PFSK-1 (cell line): ENCODE measurements around the gene IL13.

Source experiments
- FOXP2 ChIP-seq: optimal IDR thresholded peaks from 2 replicates; pipeline ENCODE3; 2011; ENCODE audit warnings: borderline replicate concordance, control low read depth, inconsistent platforms; ENCODE audit not compliant: insufficient read depth; ENCODE audit errors: extremely low read length, extremely low read depth
- POLR2AphosphoS5 ChIP-seq: IDR thresholded peaks from 2 replicates; pipeline ENCODE4 v1.6.1; 2012; ENCODE audit warnings: low read depth, mild to moderate bottlenecking, control low read depth, low read length, moderate library complexity
- SIN3A ChIP-seq: IDR thresholded peaks from 2 replicates; pipeline ENCODE4 v1.6.1; 2012; ENCODE audit warnings: mild to moderate bottlenecking, low read length, moderate library complexity, borderline replicate concordance; ENCODE audit not compliant: insufficient read depth
- TAF1 ChIP-seq: IDR thresholded peaks from 2 replicates; pipeline ENCODE4 v1.6.1; 2012; ENCODE audit warnings: low read length, control low read depth, borderline replicate concordance; ENCODE audit not compliant: insufficient read depth
- TF ChIP-seq, protein P1 (sequence below), 2 experiments: IDR thresholded peaks; 2 replicates each; pipeline versions ENCODE4 v1.6.1 to v1.8.0; 2011 to 2012; ENCODE audit warnings: low read depth in 2 of 2, low read length in 2 of 2, control low read depth in 1 of 2, inconsistent platforms in 1 of 2, mild to moderate bottlenecking in 1 of 2, moderate library complexity in 1 of 2; ENCODE audit not compliant: insufficient read depth in 1 of 2

IL13 gene

DNA sequence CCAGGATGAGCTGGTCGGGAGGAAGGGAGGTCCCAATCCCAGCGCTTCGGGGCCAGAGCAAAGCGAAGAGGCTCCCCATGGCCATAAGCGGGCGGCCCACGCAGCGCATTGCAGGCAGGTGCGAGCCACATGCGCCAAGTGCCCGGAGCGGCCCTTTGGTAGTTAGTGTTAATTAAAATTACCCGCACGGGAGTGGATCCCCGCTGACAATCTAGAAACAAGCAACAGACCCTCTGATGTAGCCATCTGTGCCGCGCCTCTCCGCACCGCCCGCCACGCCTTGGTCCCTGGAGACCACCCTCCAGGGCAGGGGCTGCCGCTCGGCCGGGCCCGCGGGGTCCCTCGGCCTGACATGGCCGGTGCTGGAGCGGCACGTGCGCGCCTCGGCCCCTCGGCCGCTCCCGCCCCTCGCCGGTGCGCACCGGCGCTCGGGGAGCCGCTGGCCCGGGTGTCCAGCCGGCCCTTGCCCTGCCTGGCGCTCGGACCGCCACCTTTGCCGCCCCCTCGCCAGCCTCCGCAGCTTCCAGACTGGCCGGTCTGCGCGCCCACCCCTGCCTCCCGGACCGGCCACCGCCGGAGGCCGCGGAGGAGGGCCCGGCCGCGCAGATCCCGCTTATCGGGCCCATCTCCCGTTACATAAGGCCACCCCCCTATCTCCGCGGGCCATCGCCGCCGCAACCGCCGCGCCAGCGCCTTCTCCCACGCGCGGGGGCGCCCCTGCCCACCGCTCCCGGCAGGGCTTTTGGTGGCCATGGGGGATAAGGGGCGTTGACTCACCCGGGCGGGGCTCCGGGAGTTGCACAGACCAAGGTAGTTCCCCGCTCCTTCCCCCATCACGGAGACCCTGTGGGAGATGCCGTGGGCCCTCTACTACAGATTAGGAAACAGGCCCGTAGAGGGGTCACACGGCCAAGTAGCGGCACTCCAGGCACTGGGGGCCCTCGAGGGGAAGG is 1.9 kb upstream of the IL13 start:
- no peak for TF ChIP-seq FOXP2
- TF ChIP-seq, protein P1, sequence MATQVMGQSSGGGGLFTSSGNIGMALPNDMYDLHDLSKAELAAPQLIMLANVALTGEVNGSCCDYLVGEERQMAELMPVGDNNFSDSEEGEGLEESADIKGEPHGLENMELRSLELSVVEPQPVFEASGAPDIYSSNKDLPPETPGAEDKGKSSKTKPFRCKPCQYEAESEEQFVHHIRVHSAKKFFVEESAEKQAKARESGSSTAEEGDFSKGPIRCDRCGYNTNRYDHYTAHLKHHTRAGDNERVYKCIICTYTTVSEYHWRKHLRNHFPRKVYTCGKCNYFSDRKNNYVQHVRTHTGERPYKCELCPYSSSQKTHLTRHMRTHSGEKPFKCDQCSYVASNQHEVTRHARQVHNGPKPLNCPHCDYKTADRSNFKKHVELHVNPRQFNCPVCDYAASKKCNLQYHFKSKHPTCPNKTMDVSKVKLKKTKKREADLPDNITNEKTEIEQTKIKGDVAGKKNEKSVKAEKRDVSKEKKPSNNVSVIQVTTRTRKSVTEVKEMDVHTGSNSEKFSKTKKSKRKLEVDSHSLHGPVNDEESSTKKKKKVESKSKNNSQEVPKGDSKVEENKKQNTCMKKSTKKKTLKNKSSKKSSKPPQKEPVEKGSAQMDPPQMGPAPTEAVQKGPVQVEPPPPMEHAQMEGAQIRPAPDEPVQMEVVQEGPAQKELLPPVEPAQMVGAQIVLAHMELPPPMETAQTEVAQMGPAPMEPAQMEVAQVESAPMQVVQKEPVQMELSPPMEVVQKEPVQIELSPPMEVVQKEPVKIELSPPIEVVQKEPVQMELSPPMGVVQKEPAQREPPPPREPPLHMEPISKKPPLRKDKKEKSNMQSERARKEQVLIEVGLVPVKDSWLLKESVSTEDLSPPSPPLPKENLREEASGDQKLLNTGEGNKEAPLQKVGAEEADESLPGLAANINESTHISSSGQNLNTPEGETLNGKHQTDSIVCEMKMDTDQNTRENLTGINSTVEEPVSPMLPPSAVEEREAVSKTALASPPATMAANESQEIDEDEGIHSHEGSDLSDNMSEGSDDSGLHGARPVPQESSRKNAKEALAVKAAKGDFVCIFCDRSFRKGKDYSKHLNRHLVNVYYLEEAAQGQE (IDR thresholded peaks at IDR 0.05; ENCODE audit: insufficient read depth in 1 of 2, low read depth in 2 of 2, low read length in 2 of 2), result no peak
- no peak for TF ChIP-seq TAF1
- no peak for TF ChIP-seq POLR2AphosphoS5
- TF ChIP-seq SIN3A, result no peak

DNA sequence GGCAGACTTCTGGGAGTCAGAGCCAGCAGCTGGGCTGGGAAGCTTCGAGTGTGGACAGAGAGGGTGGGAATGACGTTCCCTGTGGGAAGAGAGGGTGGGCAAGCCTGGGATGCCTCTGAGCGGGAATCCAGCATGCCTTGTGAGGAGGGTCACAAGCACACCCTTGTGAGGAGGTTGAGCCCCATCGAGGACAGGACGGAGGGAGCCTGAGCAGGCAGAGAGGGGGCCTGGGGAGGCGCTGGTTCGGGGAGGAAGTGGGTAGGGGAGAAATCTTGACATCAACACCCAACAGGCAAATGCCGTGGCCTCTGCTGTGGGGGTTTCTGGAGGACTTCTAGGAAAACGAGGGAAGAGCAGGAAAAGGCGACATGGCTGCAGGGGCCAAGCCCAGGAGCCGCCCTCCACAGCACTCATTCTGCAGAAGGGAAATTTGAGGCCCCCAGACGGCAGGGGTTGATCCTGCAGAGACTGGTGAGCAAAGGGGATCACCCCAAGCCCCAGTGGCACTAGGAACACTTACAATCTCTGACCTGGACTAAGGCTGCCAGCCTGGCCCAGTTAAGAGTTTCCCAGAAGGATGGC is 1.1 kb upstream of the IL13 start:
- TF ChIP-seq SIN3A, result no peak
- TF ChIP-seq FOXP2, result no peak
- TF ChIP-seq, protein P1 (IDR thresholded peaks at IDR 0.05; ENCODE audit: insufficient read depth in 1 of 2, low read depth in 2 of 2, low read length in 2 of 2), result no peak
- no peak for TF ChIP-seq POLR2AphosphoS5
- no peak for TF ChIP-seq TAF1

GRCh38 chr5:132658381-132659302 is 669 bp downstream of the IL13 start:
- TF ChIP-seq TAF1 (no peak), SIN3A (no peak), POLR2AphosphoS5 (no peak), FOXP2 (no peak)
- TF ChIP-seq, protein P1 (IDR thresholded peaks at IDR 0.05; ENCODE audit: insufficient read depth in 1 of 2, low read depth in 2 of 2, low read length in 2 of 2), result no peak

DNA sequence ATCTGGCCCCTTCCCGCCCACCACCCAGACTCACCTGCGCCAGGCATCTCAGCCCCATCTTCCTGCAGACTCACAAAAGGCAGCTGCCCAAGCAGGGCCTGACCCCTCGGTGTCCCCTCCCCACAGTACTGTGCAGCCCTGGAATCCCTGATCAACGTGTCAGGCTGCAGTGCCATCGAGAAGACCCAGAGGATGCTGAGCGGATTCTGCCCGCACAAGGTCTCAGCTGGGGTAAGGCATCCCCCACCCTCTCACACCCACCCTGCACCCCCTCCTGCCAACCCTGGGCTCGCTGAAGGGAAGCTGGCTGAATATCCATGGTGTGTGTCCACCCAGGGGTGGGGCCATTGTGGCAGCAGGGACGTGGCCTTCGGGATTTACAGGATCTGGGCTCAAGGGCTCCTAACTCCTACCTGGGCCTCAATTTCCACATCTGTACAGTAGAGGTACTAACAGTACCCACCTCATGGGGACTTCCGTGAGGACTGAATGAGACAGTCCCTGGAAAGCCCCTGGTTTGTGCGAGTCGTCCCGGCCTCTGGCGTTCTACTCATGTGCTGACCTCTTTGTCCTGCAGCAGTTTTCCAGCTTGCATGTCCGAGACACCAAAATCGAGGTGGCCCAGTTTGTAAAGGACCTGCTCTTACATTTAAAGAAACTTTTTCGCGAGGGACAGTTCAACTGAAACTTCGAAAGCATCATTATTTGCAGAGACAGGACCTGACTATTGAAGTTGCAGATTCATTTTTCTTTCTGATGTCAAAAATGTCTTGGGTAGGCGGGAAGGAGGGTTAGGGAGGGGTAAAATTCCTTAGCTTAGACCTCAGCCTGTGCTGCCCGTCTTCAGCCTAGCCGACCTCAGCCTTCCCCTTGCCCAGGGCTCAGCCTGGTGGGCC is 1.9 kb downstream of the IL13 start:
- TF ChIP-seq FOXP2 (no peak), SIN3A (no peak), POLR2AphosphoS5 (no peak), TAF1 (no peak)
- TF ChIP-seq, protein P1 (IDR thresholded peaks at IDR 0.05; ENCODE audit: insufficient read depth in 1 of 2, low read depth in 2 of 2, low read length in 2 of 2), result no peak
